ENCODE data around the gene OPN4.

The OPN4 gene

DNA sequence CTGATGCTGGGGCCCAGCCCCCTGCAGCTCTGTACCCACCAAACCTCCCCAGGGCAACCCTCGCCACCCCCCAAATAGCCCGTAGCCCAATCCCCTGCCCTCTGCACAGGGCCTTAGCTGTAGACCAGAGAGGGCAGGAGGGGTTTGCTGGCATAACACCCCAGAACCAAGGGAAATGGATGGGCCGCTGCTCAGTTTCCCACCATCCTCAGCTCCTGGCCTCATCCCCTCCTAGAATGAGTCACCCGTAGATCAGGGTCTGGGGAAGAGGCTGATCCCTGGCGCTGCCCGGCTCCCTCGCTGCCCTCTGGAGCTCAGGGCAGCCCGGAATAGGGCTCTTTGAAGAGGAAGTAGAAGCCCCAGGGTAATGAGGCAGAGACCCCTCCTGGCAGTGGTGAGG, 45.2 kb downstream of the OPN4 start:
- DNase-seq = no peak
- Histone ChIP-seq H3K4me3 (ENCODE audit: control insufficient read depth in 1 of 7, extremely low read depth in 1 of 7, insufficient read depth in 4 of 7, low read depth in 2 of 7, low read length in 6 of 7) (no peak overlapping the region), H3K9me3 (ENCODE audit: control extremely low read depth in 1 of 5, control insufficient read depth in 4 of 5, insufficient read depth in 2 of 5, low read depth in 1 of 5, low read length in 4 of 5) (no peaks in the 10 kb centered on the region), H3K36me3 (ENCODE audit: control insufficient read depth in 4 of 4, insufficient read depth in 4 of 4, low read length in 3 of 4) (no peaks in the 10 kb centered on the region), H3K27ac (ENCODE audit: insufficient read depth in 1 of 2, low read depth in 1 of 2, low read length in 2 of 2, poor library complexity in 1 of 2, severe bottlenecking in 2 of 2) (no peak overlapping the region), H3K4me1 (ENCODE audit: control extremely low read depth in 1 of 4, control insufficient read depth in 4 of 4, insufficient read depth in 4 of 4, low read length in 3 of 4) (no peaks in the 10 kb centered on the region), H3K27me3 (replicated peaks in 2 of 5; ENCODE audit: control insufficient read depth in 4 of 5, insufficient read depth in 5 of 5, low read length in 4 of 5) (peaks cover 0 to 3% (median 0%) of the 10 kb centered on the region in 5 experiments)
- 98% methylated on average over 7 of the region's 8 CpGs for WGBS (ENCODE audit: insufficient coverage)
- ChIA-PET POLR2A (no interaction called here), CTCF (interaction anchor here (0.5 to 1.5 kb wide), 4 partner anchors 10 to 1204 kb away, joined by 3 to 4 read pairs (median 3); no protein-coding TSS in a partner anchor)

DNA sequence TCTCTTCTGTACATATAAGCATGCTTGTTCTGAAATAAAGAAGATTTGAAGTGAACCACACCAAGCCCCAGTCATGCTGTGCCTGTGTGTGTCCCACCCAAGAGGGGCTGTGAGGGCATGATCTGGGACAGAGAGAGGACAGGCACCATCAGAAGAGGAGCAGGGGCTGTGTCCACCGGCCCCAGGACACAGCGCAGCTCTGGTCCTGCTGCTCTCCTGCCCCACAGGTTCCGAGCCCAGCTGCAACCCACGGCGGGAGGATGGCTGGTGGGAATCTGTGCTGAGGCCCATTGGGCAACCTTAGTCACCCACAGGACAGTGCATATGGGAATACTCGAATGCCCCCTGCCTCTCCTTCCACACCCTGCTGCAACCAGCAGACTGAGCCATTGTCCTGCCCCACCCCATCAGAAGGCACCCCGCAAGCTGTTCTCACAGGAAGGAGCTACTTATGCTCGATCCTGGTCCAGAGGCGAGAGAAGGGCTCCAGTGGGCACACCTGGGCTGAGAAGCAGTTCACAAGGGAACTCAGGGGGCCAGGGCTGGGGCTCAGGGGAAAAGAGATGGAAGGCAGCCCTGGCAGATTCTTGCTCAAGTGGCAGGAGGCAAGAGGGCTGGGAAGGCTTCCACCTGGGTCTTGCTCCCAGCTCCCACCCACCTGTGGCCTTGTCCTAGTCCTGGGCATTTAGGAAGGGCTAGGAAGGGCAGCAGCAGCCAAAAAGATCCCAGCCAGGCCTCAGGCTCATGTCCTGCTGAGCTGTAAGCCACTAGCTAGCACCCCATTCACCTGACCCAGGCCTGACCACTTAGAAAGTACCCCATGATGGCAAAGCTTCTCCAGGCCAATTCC, 45.9 kb downstream of the OPN4 start:
- no peak for DNase-seq
- no peaks in the 10 kb centered on the region for H3K36me3 ChIP-seq (ENCODE audit: control insufficient read depth in 4 of 4, insufficient read depth in 4 of 4, low read length in 3 of 4)
- no peaks in the 10 kb centered on the region for H3K4me1 ChIP-seq (ENCODE audit: control extremely low read depth in 1 of 4, control insufficient read depth in 4 of 4, insufficient read depth in 4 of 4, low read length in 3 of 4)
- WGBS (ENCODE audit: insufficient coverage) = 94% methylated on average over 8 of the region's 9 CpGs
- no peak overlapping the region for H3K27ac ChIP-seq (ENCODE audit: insufficient read depth in 1 of 2, low read depth in 1 of 2, low read length in 2 of 2, poor library complexity in 1 of 2, severe bottlenecking in 2 of 2)
- H3K4me3 ChIP-seq (ENCODE audit: control insufficient read depth in 1 of 7, extremely low read depth in 1 of 7, insufficient read depth in 4 of 7, low read depth in 2 of 7, low read length in 6 of 7) = no peak overlapping the region
- H3K27me3 ChIP-seq (replicated peaks in 2 of 5; ENCODE audit: control insufficient read depth in 4 of 5, insufficient read depth in 5 of 5, low read length in 4 of 5) = peaks cover 0 to 3% (median 0%) of the 10 kb centered on the region in 5 experiments
- ChIA-PET CTCF (interaction anchor here (0.9 to 1.5 kb wide), 4 partner anchors 10 to 199 kb away, joined by 3 to 5 read pairs (median 4); no protein-coding TSS in a partner anchor), POLR2A (no interaction called here)
- no peaks in the 10 kb centered on the region for H3K9me3 ChIP-seq (ENCODE audit: control extremely low read depth in 1 of 5, control insufficient read depth in 4 of 5, insufficient read depth in 2 of 5, low read depth in 1 of 5, low read length in 4 of 5)

DNA sequence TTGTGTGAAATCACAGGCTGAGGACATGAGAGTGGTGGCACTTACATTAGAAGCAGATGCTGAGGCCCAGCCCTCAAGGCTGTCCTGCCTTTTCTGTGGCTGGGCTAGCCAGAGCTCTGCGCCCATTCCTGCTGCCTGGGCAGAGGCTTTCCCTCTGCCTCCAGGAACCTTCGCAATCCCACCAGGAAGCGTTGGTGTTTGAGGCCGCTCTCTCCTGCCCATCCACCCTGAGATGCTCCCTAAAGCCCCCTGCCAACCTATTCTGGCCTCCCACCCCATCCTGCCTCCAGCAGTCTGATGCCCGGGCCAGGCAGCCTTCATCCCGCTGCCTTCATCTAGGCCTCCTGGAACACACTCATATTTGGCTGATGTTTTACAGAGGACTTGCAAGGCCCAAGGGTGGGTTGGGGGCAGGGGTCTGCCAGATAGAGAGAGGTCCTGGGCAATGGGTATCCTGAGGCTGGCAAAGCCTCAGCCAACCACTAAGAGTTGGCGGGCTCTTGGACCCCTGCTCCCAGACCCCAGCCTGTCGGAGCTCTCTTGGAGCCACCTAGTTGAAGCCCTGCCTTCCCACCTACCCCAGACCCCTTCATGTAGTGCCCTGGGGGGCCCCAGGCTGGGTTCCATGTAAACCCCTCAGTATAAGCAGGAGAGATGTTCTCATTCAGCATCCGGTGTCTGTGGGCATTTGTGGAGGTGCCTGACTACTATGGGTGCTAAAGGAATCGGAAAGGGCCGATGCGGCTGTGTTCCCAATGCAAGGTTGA, 46.7 kb downstream of the OPN4 start:
- Histone ChIP-seq H3K9me3 (ENCODE audit: control extremely low read depth in 1 of 5, control insufficient read depth in 4 of 5, insufficient read depth in 2 of 5, low read depth in 1 of 5, low read length in 4 of 5) (no peaks in the 10 kb centered on the region), H3K4me3 (ENCODE audit: control insufficient read depth in 1 of 7, extremely low read depth in 1 of 7, insufficient read depth in 4 of 7, low read depth in 2 of 7, low read length in 6 of 7) (no peak overlapping the region), H3K27me3 (replicated peaks in 2 of 5; ENCODE audit: control insufficient read depth in 4 of 5, insufficient read depth in 5 of 5, low read length in 4 of 5) (peaks cover 0 to 3% (median 0%) of the 10 kb centered on the region in 5 experiments), H3K4me1 (ENCODE audit: control extremely low read depth in 1 of 4, control insufficient read depth in 4 of 4, insufficient read depth in 4 of 4, low read length in 3 of 4) (no peaks in the 10 kb centered on the region), H3K27ac (ENCODE audit: insufficient read depth in 1 of 2, low read depth in 1 of 2, low read length in 2 of 2, poor library complexity in 1 of 2, severe bottlenecking in 2 of 2) (no peak overlapping the region), H3K36me3 (ENCODE audit: control insufficient read depth in 4 of 4, insufficient read depth in 4 of 4, low read length in 3 of 4) (no peaks in the 10 kb centered on the region)
- DNase-seq = no peak
- ChIA-PET CTCF (interaction anchor here (0.9 to 1.2 kb wide), 2 partner anchors 9 to 22 kb away, joined by 3 to 5 read pairs; no protein-coding TSS in a partner anchor), POLR2A (no interaction called here)
- WGBS (ENCODE audit: insufficient coverage) = 98% methylated on average over 9 of the region's 12 CpGs

DNA sequence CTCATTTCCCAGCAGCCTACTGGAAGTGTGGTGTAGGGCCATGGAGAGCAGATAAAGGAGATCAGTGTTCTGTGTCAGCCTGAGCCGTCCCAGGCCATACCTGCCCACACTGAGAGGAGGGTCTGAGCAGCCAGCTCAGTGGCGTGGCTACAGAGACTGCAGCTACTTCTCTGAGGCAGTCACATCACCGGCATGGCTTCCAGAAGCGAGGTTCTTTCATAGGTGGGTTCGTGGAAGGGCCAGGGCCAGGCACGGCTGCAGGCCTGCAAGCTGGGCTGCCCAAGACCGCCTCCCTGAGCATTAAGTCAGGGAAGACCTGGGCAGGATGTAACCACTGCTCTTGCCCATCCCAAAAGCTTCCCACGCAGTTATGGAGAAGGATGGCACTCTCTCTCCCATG, 48.8 kb downstream of the OPN4 start:
- H3K4me3 ChIP-seq (ENCODE audit: control insufficient read depth in 1 of 7, extremely low read depth in 1 of 7, insufficient read depth in 4 of 7, low read depth in 2 of 7, low read length in 6 of 7) = no peak overlapping the region
- no peaks in the 10 kb centered on the region for H3K4me1 ChIP-seq (ENCODE audit: control extremely low read depth in 1 of 4, control insufficient read depth in 4 of 4, insufficient read depth in 4 of 4, low read length in 3 of 4)
- CTCF ChIA-PET = interaction anchor here (0.6 to 2.5 kb wide), 4 partner anchors 10 to 203 kb away, joined by 3 to 10 read pairs (median 3); no protein-coding TSS in a partner anchor
- no peaks in the 10 kb centered on the region for H3K9me3 ChIP-seq (ENCODE audit: control extremely low read depth in 1 of 5, control insufficient read depth in 4 of 5, insufficient read depth in 2 of 5, low read depth in 1 of 5, low read length in 4 of 5)
- 98% methylated on average over 8 of the region's 8 CpGs for WGBS (ENCODE audit: insufficient coverage)
- POLR2A ChIA-PET = no interaction called here
- H3K27me3 ChIP-seq (replicated peaks in 2 of 5; ENCODE audit: control insufficient read depth in 4 of 5, insufficient read depth in 5 of 5, low read length in 4 of 5) = peaks cover 0 to 1% (median 0%) of the 10 kb centered on the region in 5 experiments
- DNase-seq = no peak
- H3K27ac ChIP-seq (ENCODE audit: insufficient read depth in 1 of 2, low read depth in 1 of 2, low read length in 2 of 2, poor library complexity in 1 of 2, severe bottlenecking in 2 of 2) = no peak overlapping the region
- H3K36me3 ChIP-seq (ENCODE audit: control insufficient read depth in 4 of 4, insufficient read depth in 4 of 4, low read length in 3 of 4) = no peaks in the 10 kb centered on the region

DNA sequence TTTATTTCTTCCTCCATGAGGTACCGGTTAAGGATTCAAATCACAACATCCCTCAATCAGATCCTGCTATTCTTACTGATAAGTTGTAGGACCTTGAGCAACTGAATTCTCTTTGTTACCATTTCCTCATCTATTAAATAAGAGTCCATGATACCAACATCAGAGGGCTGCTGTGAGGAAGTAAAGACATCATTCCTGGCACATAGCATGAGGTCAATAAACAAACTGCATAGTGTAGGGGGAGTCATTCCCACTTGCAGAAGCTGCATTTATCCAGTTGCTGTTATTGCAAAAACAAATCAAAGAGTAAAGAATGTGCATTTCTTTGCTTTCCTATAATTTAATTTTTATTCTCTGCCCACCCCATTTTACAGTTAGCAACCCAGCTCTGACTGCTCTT, 50.8 kb downstream of the OPN4 start:
- POLR2A ChIA-PET = no interaction called here

DNA sequence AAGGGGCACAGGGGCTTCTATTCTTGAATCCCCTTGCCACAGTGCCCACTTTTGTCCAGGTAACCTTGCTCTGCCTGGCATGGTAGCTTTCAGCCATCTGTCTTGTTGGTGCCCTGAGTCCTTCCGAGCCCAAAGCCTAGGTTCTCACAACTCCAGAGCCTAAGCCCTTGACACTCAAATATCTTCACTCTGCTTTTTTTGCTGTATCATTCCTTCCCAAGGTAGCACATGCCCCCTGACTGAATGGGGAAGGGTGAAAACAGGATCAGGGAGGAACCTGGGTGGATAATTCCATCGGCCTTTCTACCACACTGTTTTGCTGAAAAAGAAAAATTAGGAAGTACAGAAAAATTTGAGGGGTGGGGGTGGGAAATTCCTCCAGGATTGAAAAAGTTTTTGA, 51.6 kb downstream of the OPN4 start:
- ChIA-PET CTCF (interaction anchor here (1.5 to 4.0 kb wide), 2 partner anchors 12 to 17 kb away, joined by 3 to 15 read pairs; no protein-coding TSS in a partner anchor), POLR2A (interaction anchor here (0.7 kb wide), 1 partner anchor 12 kb away, joined by 3 read pairs; no protein-coding TSS in a partner anchor)
- H3K4me3 ChIP-seq (ENCODE audit: control insufficient read depth in 1 of 7, extremely low read depth in 1 of 7, insufficient read depth in 4 of 7, low read depth in 2 of 7, low read length in 6 of 7) = no peak overlapping the region

More for the DNA sequence above, 50.8 kb downstream of the OPN4 start:
- H3K27ac ChIP-seq (ENCODE audit: insufficient read depth in 1 of 2, low read depth in 1 of 2, low read length in 2 of 2, poor library complexity in 1 of 2, severe bottlenecking in 2 of 2) = no peak overlapping the region
- H3K27me3 ChIP-seq (replicated peaks in 2 of 5; ENCODE audit: control insufficient read depth in 4 of 5, insufficient read depth in 5 of 5, low read length in 4 of 5) = peaks cover 0 to 3% (median 0%) of the 10 kb centered on the region in 5 experiments
- H3K9me3 ChIP-seq (ENCODE audit: control extremely low read depth in 1 of 5, control insufficient read depth in 4 of 5, insufficient read depth in 2 of 5, low read depth in 1 of 5, low read length in 4 of 5) = no peaks in the 10 kb centered on the region
- no peak overlapping the region for H3K4me3 ChIP-seq (ENCODE audit: control insufficient read depth in 1 of 7, extremely low read depth in 1 of 7, insufficient read depth in 4 of 7, low read depth in 2 of 7, low read length in 6 of 7)
- CTCF ChIA-PET = interaction anchor here (4.0 kb wide), 1 partner anchor 11 kb away, joined by 15 read pairs; no protein-coding TSS in a partner anchor
- WGBS (ENCODE audit: insufficient coverage) = no CpG with 5 or more reads among the region's 1 CpG
- no peaks in the 10 kb centered on the region for H3K4me1 ChIP-seq (ENCODE audit: control extremely low read depth in 1 of 4, control insufficient read depth in 4 of 4, insufficient read depth in 4 of 4, low read length in 3 of 4)
- no peaks in the 10 kb centered on the region for H3K36me3 ChIP-seq (ENCODE audit: control insufficient read depth in 4 of 4, insufficient read depth in 4 of 4, low read length in 3 of 4)
- no peak for DNase-seq

More for the DNA sequence above, 51.6 kb downstream of the OPN4 start:
- DNase-seq = no peak
- Histone ChIP-seq H3K9me3 (ENCODE audit: control extremely low read depth in 1 of 5, control insufficient read depth in 4 of 5, insufficient read depth in 2 of 5, low read depth in 1 of 5, low read length in 4 of 5) (no peaks in the 10 kb centered on the region), H3K36me3 (ENCODE audit: control insufficient read depth in 4 of 4, insufficient read depth in 4 of 4, low read length in 3 of 4) (no peaks in the 10 kb centered on the region), H3K27ac (ENCODE audit: insufficient read depth in 1 of 2, low read depth in 1 of 2, low read length in 2 of 2, poor library complexity in 1 of 2, severe bottlenecking in 2 of 2) (no peak overlapping the region), H3K4me1 (ENCODE audit: control extremely low read depth in 1 of 4, control insufficient read depth in 4 of 4, insufficient read depth in 4 of 4, low read length in 3 of 4) (peaks cover 0 to 3% (median 2%) of the 10 kb centered on the region in 4 experiments), H3K27me3 (replicated peaks in 2 of 5; ENCODE audit: control insufficient read depth in 4 of 5, insufficient read depth in 5 of 5, low read length in 4 of 5) (peaks cover 0 to 3% (median 0%) of the 10 kb centered on the region in 5 experiments)
- WGBS (ENCODE audit: insufficient coverage) = 88% methylated on average over 1 of the region's 2 CpGs

All from common myeloid progenitor, CD34-positive (primary cell).